ENCODE measurements around the gene HMMR.
"Not testable (repeated sequence)": the region's sequence is repeated elsewhere in the genome, so short reads cannot be mapped to it uniquely, and the experiment has no call there.

Gene HMMR

GRCh38 chr5:163460562-163461171 is at the start of gene HMMR:
Gene HMMR, plus strand, starts transcription at chr5:163460632. Its CDS starts 61 bp downstream, at chr5:163460693.
- peak; percentile 30 for DNase-seq

GRCh38 chr5:163415673-163416072 is 44.8 kb upstream of the HMMR start:
- DNase-seq: not testable (repeated sequence)

GRCh38 chr5:163424836-163425235 is 35.6 kb upstream of the HMMR start:
- DNase-seq: no peak

DNA sequence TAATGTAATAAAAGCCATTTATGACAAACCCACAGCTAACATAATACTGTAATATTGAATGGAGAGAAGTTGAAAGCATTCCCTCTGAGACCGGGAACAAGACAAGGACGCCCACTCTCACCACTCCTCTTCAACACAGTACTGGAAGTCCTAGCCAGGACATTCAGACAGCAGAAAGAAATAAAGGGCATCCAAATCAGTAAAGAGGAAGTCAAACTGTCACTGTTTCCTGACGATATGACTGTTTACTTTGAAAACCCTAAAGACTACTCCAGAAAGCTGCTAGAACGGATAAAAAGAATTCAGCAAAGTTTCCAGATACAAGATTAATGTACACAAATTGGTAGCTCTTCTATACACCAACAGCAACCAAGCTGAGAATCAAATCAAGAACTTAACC is 34.3 kb upstream of the HMMR start:
- not testable (repeated sequence) for DNase-seq

- no peak for DNase-seq
Measured at GRCh38 chr5:163432544-163432943, 27.9 kb upstream of the HMMR start.

GRCh38 chr5:163433271-163433670 is 27.2 kb upstream of the HMMR start:
- DNase-seq: no peak

DNA sequence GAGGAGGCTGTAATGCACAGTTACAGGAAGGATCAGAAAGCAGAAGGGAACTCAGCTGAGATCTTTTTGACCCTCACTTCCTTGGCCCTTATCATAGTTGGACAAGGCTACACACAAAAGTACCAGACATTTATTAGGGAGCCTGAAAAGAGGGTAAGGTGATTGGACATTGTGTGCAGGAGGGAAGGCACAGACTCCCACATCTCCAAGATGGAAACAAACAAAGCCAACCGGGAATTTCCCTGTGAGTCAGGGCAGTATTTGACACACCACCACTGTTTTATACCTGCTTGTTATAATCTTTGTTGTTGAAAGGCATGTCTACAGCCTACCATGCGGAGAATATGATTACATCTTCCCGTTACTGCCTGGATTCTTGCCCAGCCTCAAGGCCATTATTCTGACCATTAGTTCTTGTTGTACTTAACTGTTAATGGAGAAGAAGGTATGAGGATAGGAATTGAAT is 26.0 kb upstream of the HMMR start:
- DNase-seq: no peak

DNA sequence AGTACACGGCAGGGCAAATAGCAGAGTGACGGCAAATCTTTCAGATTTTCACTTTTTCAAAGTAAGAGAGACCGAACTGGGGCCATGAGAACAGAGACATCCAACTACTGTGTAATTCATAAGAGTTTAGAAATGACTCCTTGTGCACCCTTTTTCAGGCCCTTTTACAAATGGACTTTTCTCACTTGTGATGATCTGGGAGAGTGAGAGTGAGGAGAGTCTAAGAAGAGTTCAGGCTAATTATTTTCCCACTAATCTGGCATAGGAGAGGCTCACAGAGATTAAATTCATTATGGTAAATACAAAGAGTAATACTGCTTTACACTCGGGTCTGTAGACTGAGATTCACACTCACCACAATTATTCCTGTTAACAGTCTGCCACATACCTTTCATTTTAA is 23.9 kb upstream of the HMMR start:
- no peak for DNase-seq

- no peak for DNase-seq
Measured at GRCh38 chr5:163437011-163437308, 23.5 kb upstream of the HMMR start.

DNA sequence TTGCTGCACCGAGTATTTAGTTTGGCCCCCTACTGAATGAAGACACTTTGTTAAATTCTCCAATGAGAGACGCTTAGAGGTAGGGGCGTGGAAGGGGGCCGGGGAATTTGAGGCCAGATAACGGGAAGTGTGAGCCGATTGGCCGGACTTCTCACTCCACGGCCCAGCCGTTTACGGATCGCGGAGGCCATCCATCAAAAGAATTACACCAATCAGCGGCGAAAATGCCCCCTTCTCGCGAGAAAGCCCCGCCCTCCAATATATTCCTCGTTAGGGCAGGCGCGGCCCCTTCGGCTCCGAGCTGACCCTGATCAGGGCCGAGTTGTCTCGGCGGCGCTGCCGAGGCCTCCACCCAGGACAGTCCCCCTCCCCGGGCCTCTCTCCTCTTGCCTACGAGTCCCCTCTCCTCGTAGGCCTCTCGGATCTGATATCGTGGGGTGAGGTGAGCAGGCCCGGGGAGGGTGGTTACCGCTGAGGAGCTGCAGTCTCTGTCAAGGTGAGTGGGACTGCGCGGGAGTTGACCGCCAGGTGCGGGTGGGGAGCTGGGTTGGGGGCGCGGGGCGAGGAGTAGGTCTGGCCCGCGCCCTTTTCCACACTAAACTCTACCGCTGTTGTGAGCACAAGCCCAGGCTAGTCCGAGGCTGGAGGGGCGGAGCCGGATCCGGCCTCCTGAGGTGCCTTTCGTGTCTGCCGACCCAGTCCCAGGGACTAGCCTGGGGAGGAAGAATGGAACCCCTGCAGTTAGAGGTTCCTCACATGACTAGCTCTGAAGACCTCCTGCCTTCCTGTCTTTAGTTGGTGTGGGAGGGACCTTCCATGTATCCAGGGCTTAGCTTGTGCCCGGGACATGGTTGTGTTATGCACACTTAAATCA is 22.9 kb upstream of the HMMR start, which contains the start of gene CCNG1:
CCNG1 (plus strand) TSS at position 287 of the 874 bp plus-strand sequence. CDS start 1,662 bp downstream, outside the sequence.
- peak; percentile 88 for DNase-seq

- DNase-seq: no peak
Measured at GRCh38 chr5:163439092-163439425, 21.4 kb upstream of the HMMR start.

DNA sequence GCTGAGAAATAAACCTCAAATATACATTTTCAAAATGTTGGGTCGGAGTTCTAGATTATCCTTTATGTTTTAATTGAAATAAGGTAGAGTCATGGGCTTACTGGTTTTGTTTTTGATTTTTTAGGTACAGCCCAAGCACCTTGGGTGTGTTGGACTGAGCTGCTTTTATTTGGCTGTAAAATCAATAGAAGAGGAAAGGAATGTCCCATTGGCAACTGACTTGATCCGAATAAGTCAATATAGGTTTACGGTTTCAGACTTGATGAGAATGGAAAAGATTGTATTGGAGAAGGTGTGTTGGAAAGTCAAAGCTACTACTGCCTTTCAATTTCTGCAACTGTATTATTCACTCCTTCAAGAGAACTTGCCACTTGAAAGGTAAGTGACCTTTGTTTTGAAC is 19.5 kb upstream of the HMMR start:
- DNase-seq: no peak

- DNase-seq: no peak
Measured at GRCh38 chr5:163444526-163444925, 15.9 kb upstream of the HMMR start.

DNA sequence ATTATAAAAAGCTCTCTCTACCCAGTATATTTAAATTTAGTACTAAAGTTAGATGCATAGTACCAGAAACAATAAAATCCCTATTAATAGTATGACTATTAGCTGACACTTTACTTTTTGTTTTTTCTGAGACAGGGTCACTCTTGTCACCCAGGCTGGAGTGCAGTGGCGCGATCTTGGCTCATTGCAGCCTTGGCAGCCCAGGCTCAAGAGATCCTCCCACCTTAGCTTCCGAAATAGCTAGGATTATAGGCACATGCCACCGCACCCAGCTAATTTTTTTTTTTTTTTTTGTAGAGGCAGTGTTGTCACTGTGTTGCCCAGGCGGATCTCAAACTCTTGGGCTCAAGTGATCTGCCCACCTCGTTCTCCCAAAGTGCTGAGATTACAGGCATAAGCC is 15.1 kb upstream of the HMMR start:
- DNase-seq: no peak

- DNase-seq: no peak
Measured at GRCh38 chr5:163447191-163447590, 13.2 kb upstream of the HMMR start.

DNA sequence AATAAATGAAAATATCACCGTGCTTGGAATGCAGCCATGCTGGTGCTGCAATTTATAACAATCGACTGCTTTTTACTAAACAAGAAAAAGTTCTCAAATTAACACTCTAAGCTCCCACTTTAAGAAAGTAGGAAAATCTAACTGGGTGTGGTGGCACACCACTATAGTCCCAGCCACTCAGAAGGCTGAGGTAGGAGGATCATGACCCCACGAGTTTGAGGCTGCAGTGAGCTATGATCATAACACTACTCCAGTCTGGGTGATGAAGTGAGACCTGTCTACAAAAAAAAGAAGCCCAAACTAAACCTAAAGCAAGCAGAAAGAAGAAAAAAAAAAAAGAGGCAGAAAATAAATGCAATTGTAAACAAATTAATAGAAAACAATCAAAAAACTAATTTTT is 12.6 kb upstream of the HMMR start:
- no peak for DNase-seq

DNA sequence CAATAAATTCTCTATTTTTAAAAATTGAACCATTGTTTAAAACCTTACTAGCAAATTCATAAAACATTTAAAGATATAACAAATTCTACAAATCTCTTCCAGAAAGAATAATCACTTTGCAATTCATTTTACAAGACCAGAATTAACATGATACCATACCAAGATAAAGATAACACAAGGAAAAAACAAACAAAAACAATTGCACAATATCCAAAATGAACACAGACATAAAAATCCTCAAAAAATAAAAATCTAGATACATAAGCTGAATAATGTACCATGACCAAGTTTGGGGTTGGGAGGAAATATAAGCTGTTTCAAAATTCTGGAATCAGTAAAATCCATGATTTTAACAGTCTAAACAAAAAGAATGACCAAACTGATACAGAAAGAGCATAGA is 11.9 kb upstream of the HMMR start:
- DNase-seq: no peak

- DNase-seq: no peak
Measured at GRCh38 chr5:163451489-163451888, 8.9 kb upstream of the HMMR start.

GRCh38 chr5:163453705-163454104 is 6.7 kb upstream of the HMMR start:
- no peak for DNase-seq

DNA sequence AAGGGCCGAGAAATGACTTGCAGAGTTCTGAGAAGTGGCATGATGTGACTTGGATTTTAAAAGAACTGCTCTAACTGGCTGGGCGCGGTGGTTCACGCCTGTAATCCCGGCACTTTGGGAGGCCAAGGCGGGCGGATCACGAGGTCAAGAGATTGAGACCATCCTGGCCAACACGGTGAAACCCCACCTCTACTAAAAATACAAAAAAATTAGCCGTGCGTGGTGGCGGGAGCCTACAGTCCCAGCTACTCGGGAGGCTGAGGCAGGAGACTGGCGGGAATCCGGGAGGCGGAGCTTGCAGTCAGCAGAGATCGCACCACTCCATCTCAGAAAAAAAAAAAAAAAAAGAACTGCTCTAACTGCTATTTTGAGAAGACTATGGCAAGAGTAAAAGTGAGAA is 5.0 kb upstream of the HMMR start:
- DNase-seq: not testable (repeated sequence)

GRCh38 chr5:163456029-163456589 is 4.3 kb upstream of the HMMR start:
- no peak for DNase-seq

DNA sequence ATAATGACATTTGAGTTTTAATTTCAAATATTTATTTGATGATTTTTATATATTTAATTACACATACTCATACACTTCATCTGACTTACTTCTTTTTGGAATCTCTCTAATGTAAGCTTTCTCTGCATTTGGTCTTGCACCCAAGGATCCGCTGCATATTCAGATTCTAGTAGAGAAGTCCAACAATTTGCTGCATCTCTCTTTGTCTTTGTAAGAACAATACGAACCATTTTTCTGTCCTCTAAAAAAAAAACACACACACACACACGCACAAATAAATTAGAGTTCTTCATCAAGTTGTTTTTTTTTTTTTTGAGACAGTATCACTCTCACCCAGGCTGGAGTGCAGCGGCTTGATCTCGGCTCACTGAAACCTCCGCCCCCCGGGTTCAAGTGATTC is 3.6 kb upstream of the HMMR start:
- no peak for DNase-seq

DNA sequence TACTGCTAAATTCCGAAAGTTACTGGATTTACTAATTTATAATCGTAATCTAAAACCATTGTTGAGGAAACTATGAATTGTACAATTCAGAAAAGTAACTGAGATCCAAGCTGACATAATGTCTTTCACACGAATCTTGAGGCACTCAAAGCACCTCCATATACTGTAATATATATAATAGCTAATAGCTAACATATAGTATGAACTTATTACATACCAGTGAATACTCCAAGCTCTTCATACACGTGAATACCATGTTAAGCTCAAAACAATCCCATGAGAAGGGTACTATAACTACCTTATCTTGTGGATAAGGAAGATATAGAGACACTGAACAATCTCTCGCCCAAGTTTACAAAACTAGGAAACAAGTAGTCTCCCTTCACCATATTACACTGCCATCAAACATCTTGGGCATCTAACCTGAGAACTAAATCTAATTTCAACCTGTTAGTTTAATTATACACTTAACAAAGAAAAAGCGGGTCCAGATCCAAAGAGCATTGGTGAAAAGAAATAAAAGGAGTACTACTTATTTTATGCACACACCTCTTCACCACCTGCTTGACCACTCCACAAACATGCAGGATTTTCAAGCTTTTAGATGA is 1.6 kb upstream of the HMMR start:
- DNase-seq: no peak

- DNase-seq: no peak
Measured at GRCh38 chr5:163459462-163459818, 992 bp upstream of the HMMR start.
